GM19455 (cell line): ENCODE data around the gene CTNND2.

Experiments
- ATAC-seq: cut with Tn5 transposase; IDR thresholded peaks from one replicate; pipeline ENCODE4 v1.9.1; 2021; ENCODE audit not compliant: unreplicated experiment

The CTNND2 gene

DNA sequence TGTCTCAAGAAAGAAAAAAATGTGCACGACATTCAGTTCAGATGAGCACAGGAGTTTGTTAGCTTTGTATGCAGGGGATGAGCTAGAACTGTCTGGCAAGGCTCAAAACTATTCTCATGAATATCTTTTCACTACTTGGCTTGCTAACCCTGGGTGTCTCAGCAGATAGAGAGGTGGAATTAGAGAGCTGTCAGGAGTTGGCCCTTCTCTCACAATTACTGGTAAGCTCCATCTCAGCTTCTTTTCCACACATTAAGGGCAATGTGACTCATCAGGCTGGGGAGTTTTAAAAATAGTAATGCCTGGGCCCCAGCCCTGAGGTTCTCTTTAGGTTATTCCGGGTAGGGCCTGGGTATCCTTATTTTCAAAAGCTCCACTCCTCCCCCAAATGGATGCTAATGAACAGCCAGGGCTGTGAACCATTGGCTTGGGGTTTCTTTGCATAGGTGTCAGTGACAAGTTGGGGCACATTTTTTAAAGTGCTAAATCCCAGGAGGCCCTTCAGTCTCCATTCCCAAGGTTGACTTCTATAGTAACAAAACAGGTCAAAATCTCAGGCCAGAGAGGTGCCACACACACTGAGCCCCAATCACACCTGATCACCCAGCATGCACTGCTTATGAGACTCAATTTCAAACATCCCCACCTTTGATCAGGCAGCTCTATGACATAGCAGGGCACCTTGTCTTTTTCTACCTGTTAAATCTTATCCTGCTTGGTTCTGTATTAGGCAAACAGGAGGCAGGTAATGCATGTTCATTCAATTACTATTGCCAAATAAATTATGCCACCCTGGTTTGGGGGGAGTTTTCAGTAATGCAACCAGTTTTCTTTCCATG, 903.5 kb downstream of the CTNND2 start:
- ATAC-seq: no peak

- no peak for ATAC-seq
Observed at GRCh38 chr5:10999714-11000113, 904.5 kb downstream of the CTNND2 start.

DNA sequence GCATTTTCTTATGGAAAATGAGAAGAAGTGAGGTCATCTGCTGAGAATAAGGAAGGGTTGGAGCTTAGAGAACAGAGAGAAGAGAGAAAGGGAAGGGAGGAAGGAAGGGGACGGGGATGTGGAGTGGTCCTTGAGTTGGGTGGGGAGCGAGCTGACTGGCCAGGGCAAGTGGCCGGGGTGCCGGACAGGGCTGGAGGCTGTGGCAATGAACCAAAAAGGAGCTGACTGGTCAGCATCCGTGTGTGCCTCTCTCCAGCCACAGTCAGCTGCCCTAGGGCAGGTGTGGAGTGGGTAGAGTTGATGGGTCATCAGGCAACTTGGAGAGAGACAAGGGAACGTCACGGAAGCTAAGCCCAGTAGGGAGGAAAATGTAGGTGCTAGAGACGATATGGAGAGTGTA, 908.4 kb downstream of the CTNND2 start:
- no peak for ATAC-seq

DNA sequence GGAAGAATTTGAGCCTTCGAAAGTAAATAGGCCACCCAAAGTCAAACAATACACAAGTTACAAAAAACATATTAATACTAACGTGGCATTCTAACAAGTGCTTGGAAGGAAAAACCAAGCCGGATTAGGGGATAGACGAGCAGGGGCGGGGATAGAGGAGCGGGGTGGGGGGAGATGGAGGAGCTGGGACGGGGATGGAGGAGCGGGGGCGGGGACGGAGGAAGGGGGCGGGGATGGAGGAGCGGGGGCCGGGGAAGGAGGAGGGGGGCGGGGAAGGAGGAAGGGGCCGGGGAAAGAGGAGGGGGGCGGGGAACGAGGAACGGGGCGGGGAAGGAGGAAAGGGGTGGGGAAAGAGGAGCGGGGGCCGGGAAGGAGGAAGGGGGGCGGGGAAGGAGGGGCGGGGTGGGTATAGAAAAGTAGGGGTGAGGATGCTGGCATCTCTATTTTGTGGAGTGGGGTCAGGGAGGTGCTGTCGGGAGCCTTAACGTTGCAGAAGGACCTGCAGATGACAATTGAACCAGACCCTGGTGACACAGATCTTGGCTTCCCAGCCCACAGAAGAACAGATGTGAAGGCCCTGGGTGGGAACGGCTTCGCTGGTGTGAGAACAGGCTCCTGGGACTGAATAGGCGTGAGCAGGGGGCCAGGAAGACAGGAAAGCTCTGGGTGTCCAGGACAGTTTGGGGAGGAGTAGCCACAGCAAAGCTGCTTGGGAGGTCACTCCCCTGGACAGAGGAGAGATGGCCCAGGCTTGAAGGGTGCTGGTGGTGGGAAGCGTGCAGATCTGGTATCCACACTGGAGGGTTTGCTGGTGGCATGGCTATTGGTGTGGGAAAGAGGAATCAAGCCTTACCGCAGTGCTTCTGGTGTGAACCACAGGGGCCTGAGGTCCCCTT, 909.9 kb downstream of the CTNND2 start:
- no peak for ATAC-seq

- no peak for ATAC-seq
Observed at GRCh38 chr5:10990634-10991033, 913.6 kb downstream of the CTNND2 start.

GRCh38 chr5:10989577-10990263, 914.5 kb downstream of the CTNND2 start:
- no peak for ATAC-seq

DNA sequence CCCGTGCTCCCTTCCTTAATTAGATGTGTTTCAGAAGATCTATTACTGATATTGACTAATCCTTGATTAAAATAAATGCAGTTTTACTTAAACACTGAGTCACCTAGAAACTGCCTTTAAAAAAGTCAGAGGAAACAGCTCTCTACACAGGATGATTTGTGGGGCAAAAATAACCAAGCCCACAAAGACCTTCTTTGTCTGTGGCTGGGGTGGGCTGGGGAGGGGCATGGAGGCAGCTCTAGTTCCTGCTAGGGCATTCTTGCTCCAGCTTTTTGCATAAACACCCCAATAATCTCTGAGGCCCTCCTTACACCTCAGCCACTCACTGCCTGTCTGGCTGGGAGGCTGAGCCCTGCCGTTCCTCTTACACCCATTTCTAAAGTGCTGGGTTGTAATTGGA, 915.6 kb downstream of the CTNND2 start:
- no peak for ATAC-seq

- ATAC-seq: peak; percentile 87
Observed at GRCh38 chr5:10987925-10988504, 916.2 kb downstream of the CTNND2 start.

GRCh38 chr5:10987276-10987924, 916.8 kb downstream of the CTNND2 start:
- no peak for ATAC-seq

- ATAC-seq: no peak
Observed at GRCh38 chr5:10985721-10986110, 918.5 kb downstream of the CTNND2 start.

GRCh38 chr5:10985091-10985720, 919.0 kb downstream of the CTNND2 start:
- no peak for ATAC-seq

GRCh38 chr5:10984021-10984715, 920.1 kb downstream of the CTNND2 start:
- ATAC-seq: no peak

DNA sequence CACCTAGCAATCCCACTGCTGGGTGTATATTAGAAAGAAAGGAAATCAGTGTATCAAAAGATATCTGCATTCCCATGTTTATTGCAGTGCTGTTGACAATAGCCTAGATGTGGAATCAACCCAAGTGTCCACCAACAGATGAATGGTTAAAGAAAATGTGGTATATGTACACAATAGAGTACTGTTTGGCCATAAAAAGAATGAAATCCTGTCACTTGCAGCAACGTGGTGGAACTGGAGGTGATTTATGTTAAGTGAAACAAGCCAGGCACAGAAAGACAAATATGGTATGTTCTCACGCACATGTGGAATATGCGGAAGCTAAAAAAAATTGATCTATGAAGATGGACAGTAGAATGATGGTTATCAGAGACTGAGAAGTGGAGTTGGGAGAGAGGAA, 921.6 kb downstream of the CTNND2 start:
- no peak for ATAC-seq

DNA sequence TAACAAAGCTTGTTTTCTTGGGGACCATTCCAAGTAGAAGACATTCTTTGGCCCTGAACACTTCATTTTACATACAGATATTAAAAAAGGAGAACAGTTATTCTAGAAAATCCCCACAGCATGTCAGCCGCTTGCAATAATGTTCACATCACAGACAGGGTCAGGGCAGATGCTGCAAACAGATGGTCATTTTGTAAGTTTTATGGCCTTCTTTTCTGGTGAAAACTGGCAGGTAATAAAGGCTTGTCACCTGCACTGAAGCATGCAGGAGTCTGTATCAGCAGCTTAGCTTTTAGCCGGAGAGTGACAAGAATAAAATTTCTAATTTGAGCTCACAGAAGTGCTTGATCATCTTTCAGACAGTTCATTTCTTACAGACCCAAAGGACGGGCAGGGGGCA, 922.3 kb downstream of the CTNND2 start:
- ATAC-seq: no peak

DNA sequence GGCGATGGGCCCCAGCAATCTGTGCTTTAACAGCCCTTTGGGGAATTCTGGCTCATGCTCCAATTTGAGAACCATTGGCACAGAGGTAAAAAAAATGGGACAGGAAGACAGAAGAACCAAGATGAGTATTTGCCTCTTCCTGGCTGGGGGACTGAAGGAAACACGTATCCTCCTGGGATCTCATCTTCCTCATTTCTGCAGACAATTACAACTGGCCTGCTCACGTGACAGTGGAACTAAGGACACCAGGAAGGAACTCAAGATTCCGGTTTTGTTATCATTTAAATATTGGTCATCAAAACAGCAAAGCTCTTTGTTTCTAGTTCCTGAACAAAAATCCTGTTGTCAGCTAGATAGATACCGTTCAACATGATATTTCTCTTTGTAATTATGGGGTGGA, 927.2 kb downstream of the CTNND2 start:
- ATAC-seq: no peak

DNA sequence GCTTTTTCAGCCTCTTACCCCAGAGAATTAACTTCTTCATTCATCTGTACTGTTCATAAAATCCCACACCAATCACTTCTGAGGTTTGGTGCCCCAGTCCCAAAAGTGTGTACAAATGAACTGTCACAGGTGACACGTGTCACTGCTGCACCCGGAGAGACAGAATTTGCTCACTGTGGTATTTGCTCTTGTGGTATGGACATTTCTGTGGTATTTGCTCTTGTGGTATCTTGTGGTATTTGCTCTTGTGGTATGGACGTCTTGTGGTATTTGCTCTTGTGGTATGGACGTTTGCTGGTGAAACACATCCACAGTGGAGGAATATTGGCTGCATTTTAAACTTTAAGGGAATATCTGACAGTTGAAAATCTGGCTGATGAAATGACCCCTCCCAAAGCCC, 928.3 kb downstream of the CTNND2 start:
- no peak for ATAC-seq

DNA sequence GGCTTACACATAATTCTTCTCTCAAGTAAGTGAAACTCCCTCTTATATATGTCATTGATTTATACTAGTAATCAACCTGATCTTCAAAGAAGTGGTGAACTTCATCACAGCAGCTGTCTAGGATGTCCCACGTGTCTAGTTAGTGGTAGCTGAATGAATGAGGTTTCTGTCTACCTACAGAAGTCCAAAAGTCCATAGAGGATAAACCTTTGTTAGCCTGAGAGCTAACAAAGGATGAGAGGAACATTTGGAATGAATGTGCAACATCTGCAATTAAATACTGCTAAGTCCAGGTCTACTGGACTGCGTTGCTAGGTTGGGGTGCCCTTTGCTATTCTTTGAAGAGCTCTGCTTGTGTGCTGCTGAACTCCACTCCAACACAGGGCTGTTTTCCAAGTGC, 929.4 kb downstream of the CTNND2 start:
- no peak for ATAC-seq

GRCh38 chr5:10973316-10973715, 930.9 kb downstream of the CTNND2 start:
- ATAC-seq: no peak

DNA sequence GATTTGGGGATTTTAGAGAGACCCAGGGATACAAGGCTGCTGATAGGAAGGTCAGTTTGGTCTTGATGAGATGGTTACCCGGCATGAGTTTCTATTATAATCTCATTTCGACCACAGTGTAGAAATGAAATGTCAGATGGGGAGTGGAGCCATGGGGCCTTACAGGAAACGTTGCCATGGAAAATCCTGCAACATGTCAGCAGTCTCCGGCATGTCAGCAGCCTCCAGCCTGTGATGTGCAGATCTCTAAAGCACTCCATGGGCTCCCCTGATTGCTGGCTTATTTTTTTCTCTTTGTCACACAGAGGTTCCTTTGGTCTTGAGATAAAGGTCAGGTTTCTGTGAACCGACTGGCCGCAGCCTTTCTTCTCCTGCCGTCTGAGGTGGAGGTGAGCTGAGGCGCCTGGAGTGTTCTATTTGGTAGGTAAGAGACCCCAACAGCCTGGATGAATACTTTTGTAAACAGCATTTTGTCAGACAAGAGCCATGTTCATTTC, 934.5 kb downstream of the CTNND2 start:
- ATAC-seq: no peak
